Testis (tissue), 3 donors: ENCODE results near the gene KATNIP. TPM values are rescaled to one million over a fixed set of nuclear protein-coding genes. Genes with fewer than 3 reads are reported as not detected.

Experiments
- DNase-seq: peaks from one replicate; pipeline ENCODE4 v3.0.0-alpha.2; 2019
- H3K27ac ChIP-seq, 2 donors: fragments of 200-600 bp; sonication (generic); one replicate each; pipeline ENCODE4 v1.5.1; 2019
- H3K27me3 ChIP-seq: fragments of 200-600 bp; sonication (generic); one replicate; pipeline ENCODE4 v1.5.1; 2019
- H3K36me3 ChIP-seq: fragments of 200-600 bp; sonication (generic); one replicate; pipeline ENCODE4 v1.5.1; 2017; ENCODE audit warnings: low read depth; ENCODE audit errors: missing control alignments
- H3K4me1 ChIP-seq: fragments of 200-600 bp; sonication (generic); one replicate; pipeline ENCODE4 v1.5.1; 2019
- H3K4me3 ChIP-seq, 2 donors: fragments of 200-600 bp; sonication (generic); one replicate each; pipeline ENCODE4 v1.5.1; 2017 to 2019
- H3K9me3 ChIP-seq: fragments of 200-600 bp; sonication (generic); one replicate; pipeline ENCODE4 v1.5.1; 2017
- POLR2A ChIP-seq: fragments of 450-650 bp; IDR thresholded peaks from one replicate; pipeline ENCODE4 v1.6.1; 2017; ENCODE audit warnings: antibody characterized with exemption, mild to moderate bottlenecking, moderate library complexity
- WGBS, 2 donors: methylation state at CpG; one replicate each; pipeline ENCODE4 v1.1.5; 2018; 5-methylcytosine and 5-hydroxymethylcytosine counted together
- intact Hi-C: fragments of 100-400 bp; cut with DNase I; formaldehyde crosslinking; loops from one replicate; pipeline ENCODE4 v1.15.1; 2023; ENCODE audit warnings: low total_unique reads
- polyA plus RNA-seq: library from polyadenylated mRNA; stranded (reverse); fragments of 350-450 nt; fragmentation: Illumina TruSeq; extraction: RNeasy Lipid Tissue Mini Kit (QIAGEN cat#74804); gene quantifications from one replicate; pipeline ENCODE4 v1.2.3, GENCODE V29; 2014; ENCODE audit warnings: low read depth, low replicate concordance; ENCODE audit not compliant: insufficient read depth
- total RNA-seq, 2 donors: library from RNA; depleted of rRNA; stranded (reverse); fragments of >200 nt; gene quantifications; one replicate each; pipeline ENCODE4 v1.2.3, GENCODE V29; 2016
- TF ChIP-seq, protein P1 (sequence below), 3 experiments: fragments of 450-650 bp in 2 of 3; fragments of 200-600 bp in 1 of 3; sonication (generic) in 1 of 3; IDR thresholded peaks; one replicate each; pipeline ENCODE4 v1.5.1; 2016 to 2019; ENCODE audit warnings: antibody characterized with exemption in 3 of 3, mild to moderate bottlenecking in 2 of 3, moderate library complexity in 1 of 3

The KATNIP gene
- total and polyA plus RNA-seq, 3 donors from 2014 or later: 43.2 to 80.2 (median 48.6) TPM

DNA sequence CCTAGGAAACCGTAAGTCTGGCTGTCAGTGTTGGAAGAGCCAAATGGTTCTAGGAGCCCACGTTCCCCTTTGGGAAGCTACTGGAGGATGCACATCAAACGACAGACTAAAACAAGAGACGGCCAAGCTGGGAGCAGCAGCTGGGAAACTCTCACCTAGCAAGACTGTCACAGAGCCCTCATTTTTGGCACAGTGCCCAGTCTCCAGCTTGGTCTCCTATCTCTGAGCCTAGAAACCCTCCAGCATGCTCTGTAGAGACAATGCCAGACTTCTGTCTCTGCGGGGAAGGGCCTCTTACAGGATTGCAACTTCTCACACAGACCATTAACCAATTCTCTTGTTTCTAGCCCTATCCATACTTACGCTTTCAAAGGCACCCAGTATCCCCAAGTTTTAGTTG lies 23.8 kb upstream of the KATNIP start:
- H3K27ac ChIP-seq: no peak overlapping the region
- peak; percentile 24 for DNase-seq
- no peaks in the 10 kb centered on the region for H3K27me3 ChIP-seq
- 72 to 91% methylated on average over 6 of the region's 6 CpGs for whole genome bisulfite sequencing, 2 donors
- TF ChIP-seq POLR2A: no peak
- TF ChIP-seq, protein P1, sequence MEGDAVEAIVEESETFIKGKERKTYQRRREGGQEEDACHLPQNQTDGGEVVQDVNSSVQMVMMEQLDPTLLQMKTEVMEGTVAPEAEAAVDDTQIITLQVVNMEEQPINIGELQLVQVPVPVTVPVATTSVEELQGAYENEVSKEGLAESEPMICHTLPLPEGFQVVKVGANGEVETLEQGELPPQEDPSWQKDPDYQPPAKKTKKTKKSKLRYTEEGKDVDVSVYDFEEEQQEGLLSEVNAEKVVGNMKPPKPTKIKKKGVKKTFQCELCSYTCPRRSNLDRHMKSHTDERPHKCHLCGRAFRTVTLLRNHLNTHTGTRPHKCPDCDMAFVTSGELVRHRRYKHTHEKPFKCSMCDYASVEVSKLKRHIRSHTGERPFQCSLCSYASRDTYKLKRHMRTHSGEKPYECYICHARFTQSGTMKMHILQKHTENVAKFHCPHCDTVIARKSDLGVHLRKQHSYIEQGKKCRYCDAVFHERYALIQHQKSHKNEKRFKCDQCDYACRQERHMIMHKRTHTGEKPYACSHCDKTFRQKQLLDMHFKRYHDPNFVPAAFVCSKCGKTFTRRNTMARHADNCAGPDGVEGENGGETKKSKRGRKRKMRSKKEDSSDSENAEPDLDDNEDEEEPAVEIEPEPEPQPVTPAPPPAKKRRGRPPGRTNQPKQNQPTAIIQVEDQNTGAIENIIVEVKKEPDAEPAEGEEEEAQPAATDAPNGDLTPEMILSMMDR (IDR thresholded peaks at IDR 0.05): no peak
- H3K4me3 ChIP-seq: no peak overlapping the region
- intact Hi-C loops: no loop called here
- peaks cover 6% of the 10 kb centered on the region for H3K4me1 ChIP-seq
- H3K9me3 ChIP-seq: no peaks in the 10 kb centered on the region
- no peaks in the 10 kb centered on the region for H3K36me3 ChIP-seq

DNA sequence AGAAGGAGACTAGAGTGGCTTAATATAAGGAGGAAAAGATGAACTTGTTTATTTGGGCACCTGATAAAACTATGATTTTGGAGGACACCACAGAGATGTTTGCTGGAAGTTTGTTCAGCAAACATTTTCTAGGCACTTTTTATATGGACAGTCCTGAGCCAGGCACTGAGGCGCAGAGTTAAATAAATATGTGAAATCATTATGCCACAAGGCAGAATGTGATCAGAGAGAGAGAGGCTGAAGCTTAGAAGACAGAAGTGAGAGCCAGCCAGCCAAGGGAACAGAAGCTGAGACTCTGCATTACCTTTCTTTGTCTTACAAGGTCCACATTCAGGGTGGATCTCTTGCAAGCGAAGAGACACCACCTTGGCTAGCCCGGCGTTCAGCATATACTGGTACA lies 21.6 kb upstream of the KATNIP start:
- Histone ChIP-seq H3K36me3 (no peaks in the 10 kb centered on the region), H3K27ac (no peak overlapping the region)

DNA sequence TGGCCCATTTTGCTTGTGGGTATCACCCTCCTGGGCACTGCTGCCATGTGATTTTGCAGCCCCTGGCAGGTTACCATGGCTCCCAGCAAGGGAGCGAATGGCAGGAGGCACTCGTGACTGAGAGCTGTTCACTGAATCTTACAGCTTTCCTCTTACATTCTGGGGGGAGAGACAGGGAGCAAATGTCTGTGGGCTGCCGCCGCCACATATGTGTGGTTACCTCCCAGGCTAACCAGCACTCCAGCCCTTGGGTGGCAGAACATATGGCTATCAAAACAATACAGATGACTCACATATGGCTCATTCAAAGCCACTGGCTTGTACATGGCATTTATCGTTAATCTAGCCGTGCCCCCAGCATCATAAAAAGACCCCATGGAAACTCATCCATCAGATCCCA lies 20.0 kb upstream of the KATNIP start:
- peaks cover 6% of the 10 kb centered on the region for H3K4me1 ChIP-seq
- intact Hi-C loops: no loop called here
- no peaks in the 10 kb centered on the region for H3K27me3 ChIP-seq
- H3K27ac ChIP-seq: no peak overlapping the region
- 78 to 86% methylated on average over 6 of the region's 6 CpGs for WGBS, 2 donors
- no peak for DNase-seq
- H3K9me3 ChIP-seq: no peaks in the 10 kb centered on the region
- H3K4me3 ChIP-seq: no peak overlapping the region
- TF ChIP-seq POLR2A: no peak
- TF ChIP-seq, protein P1 (IDR thresholded peaks at IDR 0.05): no peak
- H3K36me3 ChIP-seq: no peaks in the 10 kb centered on the region

More for the DNA sequence above, 21.6 kb upstream of the KATNIP start:
- Histone ChIP-seq H3K4me1 (peaks cover 6% of the 10 kb centered on the region), H3K4me3 (no peak overlapping the region), H3K27me3 (no peaks in the 10 kb centered on the region), H3K9me3 (no peaks in the 10 kb centered on the region)
- 98 to 100% methylated on average over 4 of the region's 4 CpGs for WGBS, 2 donors
- TF ChIP-seq, protein P1 (IDR thresholded peaks at IDR 0.05): no peak
- TF ChIP-seq POLR2A: no peak
- intact Hi-C loops: no loop called here
- no peak for DNase-seq

DNA sequence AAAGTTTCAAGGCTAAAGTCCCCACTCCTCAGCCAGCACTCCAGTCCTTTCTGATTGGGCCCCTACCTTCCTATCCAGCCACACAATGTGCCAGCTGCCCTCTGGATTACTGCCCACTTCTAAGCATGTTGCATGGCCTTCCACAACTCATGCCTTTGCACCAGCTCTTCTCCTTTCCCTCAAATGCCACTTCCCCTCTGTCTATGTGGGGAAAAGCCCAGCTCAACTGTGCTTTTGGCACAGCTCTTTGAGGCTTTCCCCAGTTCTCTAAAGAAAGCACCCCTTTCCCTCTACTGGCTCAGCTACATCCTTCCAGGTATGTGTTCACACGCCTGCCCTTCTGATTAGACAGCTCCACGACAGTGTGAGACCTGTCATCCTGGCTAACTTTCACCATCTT lies 18.8 kb upstream of the KATNIP start:
- no peak overlapping the region for H3K27ac ChIP-seq
- no peaks in the 10 kb centered on the region for H3K36me3 ChIP-seq
- intact Hi-C loops: no loop called here
- no peak for TF ChIP-seq POLR2A
- TF ChIP-seq, protein P1 (IDR thresholded peaks at IDR 0.05): no peak
- peaks cover 6% of the 10 kb centered on the region for H3K4me1 ChIP-seq
- H3K9me3 ChIP-seq: no peaks in the 10 kb centered on the region
- no peak for DNase-seq
- no peaks in the 10 kb centered on the region for H3K27me3 ChIP-seq
- no peak overlapping the region for H3K4me3 ChIP-seq
- 79 to 83% methylated on average over 2 of the region's 2 CpGs for WGBS, 2 donors
